ENCODE results near the gene CSPG4. TPM values are rescaled to one million over a fixed set of nuclear protein-coding genes. Genes with fewer than 3 reads are reported as not detected.

The CSPG4 gene
- total and polyA plus RNA-seq, 2 of the 13 experiments (the other 11 are each of a cell fraction or from before 2014, with no cell fraction given), result 0.01 to 0.04 TPM

DNA sequence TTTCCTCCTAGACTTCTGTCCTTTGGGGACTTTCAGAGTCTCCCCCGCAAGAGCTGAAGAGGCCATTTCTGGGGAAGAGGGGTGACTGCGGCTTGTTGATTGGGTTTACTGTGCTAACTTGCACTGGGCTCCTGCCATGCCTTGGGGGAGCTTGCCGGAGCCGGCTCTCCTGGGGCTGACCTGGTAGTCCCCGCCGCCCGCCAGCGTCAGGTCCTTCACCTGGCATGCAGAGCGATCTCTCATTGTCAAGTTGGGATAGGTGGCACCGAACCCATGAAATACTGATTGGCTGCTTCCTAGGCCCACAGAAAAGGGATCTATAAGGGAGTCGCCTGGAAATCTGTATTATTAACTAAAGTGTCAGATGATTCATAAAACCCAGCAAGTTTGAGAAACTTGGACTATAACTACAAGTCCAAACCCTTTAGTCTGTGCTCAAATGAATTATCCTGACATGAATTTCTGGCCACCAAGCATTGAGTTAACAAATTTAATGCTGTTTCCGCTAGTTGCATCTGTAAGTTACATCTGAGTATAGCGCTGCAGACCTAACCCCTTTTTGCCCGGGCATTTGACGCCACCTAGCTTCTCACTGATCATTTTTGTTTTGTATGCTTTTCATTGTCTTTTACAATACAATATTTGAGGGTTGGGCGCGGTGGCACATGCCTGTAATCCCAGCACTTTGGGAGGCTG lies 72.0 kb downstream of the CSPG4 start (continued):
- TF ChIP-seq JUNB (CRISPR knock-in tag; IDR thresholded peaks at IDR 0.05; ENCODE audit: borderline replicate concordance) (no peak), ZNF12 (CRISPR knock-in tag; IDR thresholded peaks at IDR 0.05) (peak; percentile 88), SMC3 (IDR thresholded peaks at IDR 0.05; ENCODE audit: low read length) (0 out of 2 replicates have a peak, but pooled peaks have one; percentile 5), ZNF326 (CRISPR knock-in tag; IDR thresholded peaks at IDR 0.05; ENCODE audit: borderline replicate concordance) (no peak), ZNF747 (CRISPR knock-in tag; IDR thresholded peaks at IDR 0.05; ENCODE audit: borderline replicate concordance) (no peak), MAF1 (CRISPR knock-in tag; IDR thresholded peaks at IDR 0.05; ENCODE audit: borderline replicate concordance) (no peak), MAFK (conservative IDR thresholded peaks at IDR 0.05 in 1 of 2, IDR thresholded peaks at IDR 0.05 in 1 of 2; ENCODE audit: low read length in 2 of 2) (no peak), KDM5B (CRISPR knock-in tag; IDR thresholded peaks at IDR 0.05; ENCODE audit: borderline replicate concordance) (no peak), SAFB2 (CRISPR knock-in tag; IDR thresholded peaks at IDR 0.05; ENCODE audit: borderline replicate concordance, low read depth) (no peak)
- TF ChIP-seq, protein P1, sequence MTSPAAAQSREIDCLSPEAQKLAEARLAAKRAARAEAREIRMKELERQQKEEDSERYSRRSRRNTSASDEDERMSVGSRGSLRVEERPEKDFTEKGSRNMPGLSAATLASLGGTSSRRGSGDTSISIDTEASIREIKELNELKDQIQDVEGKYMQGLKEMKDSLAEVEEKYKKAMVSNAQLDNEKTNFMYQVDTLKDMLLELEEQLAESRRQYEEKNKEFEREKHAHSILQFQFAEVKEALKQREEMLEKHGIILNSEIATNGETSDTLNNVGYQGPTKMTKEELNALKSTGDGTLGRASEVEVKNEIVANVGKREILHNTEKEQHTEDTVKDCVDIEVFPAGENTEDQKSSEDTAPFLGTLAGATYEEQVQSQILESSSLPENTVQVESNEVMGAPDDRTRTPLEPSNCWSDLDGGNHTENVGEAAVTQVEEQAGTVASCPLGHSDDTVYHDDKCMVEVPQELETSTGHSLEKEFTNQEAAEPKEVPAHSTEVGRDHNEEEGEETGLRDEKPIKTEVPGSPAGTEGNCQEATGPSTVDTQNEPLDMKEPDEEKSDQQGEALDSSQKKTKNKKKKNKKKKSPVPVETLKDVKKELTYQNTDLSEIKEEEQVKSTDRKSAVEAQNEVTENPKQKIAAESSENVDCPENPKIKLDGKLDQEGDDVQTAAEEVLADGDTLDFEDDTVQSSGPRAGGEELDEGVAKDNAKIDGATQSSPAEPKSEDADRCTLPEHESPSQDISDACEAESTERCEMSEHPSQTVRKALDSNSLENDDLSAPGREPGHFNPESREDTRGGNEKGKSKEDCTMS (CRISPR knock-in tag; conservative IDR thresholded peaks at IDR 0.05), result no peak
- TF ChIP-seq, protein P2, sequence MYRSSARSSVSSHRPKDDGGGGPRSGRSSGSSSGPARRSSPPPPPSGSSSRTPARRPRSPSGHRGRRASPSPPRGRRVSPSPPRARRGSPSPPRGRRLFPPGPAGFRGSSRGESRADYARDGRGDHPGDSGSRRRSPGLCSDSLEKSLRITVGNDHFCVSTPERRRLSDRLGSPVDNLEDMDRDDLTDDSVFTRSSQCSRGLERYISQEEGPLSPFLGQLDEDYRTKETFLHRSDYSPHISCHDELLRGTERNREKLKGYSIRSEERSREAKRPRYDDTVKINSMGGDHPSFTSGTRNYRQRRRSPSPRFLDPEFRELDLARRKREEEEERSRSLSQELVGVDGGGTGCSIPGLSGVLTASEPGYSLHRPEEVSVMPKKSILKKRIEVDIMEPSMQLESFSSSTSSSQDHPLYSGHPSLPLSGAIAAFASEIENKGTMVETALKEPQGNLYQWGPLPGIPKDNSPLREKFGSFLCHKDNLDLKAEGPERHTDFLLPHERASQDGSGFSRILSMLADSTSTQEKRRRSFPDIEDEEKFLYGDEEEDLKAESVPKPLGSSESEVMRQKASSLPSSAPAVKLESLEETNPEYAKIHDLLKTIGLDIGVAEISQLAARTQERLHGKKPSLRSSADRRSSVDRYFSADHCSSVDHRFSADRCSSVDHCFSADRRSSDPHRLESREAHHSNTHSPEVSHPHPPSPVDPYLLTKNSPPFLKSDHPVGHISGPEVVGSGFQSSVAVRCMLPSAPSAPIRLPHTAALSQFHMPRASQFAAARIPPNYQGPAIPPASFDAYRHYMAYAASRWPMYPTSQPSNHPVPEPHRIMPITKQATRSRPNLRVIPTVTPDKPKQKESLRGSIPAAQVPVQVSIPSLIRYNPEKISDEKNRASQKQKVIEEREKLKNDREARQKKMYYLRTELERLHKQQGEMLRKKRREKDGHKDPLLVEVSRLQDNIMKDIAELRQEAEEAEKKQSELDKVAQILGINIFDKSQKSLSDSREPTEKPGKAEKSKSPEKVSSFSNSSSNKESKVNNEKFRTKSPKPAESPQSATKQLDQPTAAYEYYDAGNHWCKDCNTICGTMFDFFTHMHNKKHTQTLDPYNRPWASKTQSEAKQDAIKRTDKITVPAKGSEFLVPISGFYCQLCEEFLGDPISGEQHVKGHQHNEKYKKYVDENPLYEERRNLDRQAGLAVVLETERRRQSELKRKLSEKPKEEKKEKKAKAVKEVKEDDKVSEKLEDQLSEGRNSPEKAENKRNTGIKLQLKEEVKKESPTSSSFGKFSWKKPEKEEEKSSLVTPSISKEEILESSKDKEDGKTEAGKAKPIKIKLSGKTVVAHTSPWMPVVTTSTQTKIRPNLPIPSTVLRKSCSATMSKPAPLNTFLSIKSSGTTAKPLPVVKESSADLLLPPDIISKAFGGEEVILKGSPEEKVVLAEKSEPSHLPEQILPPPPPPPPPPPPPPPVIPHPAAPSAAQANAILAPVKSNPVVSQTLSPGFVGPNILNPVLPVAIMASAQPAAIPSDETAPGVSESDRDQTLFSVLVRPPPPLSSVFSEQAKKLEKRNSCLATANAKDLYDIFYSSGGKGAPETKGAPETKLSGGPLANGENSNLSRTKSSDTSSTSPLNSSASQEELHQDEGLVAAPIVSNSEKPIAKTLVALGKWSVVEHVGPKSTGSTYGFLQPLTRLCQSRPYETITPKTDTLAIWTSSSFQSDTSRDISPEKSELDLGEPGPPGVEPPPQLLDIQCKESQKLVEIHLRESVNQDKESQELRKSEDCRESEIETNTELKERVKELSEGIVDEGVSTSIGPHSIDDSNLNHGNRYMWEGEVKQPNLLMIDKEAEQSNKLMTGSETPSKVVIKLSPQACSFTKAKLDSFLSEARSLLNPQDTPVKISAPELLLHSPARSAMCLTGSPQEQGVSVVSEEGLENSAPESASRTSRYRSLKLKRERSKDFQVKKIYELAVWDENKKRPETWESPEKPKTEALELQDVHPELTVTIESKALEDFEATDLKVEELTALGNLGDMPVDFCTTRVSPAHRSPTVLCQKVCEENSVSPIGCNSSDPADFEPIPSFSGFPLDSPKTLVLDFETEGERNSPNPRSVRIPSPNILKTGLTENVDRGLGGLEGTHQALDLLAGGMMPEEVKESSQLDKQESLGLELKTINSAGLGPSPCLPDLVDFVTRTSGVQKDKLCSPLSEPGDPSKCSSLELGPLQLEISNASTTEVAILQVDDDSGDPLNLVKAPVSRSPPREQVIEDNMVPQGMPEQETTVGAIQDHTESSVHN (CRISPR knock-in tag; IDR thresholded peaks at IDR 0.05), result no peak
- TF ChIP-seq, protein P3, sequence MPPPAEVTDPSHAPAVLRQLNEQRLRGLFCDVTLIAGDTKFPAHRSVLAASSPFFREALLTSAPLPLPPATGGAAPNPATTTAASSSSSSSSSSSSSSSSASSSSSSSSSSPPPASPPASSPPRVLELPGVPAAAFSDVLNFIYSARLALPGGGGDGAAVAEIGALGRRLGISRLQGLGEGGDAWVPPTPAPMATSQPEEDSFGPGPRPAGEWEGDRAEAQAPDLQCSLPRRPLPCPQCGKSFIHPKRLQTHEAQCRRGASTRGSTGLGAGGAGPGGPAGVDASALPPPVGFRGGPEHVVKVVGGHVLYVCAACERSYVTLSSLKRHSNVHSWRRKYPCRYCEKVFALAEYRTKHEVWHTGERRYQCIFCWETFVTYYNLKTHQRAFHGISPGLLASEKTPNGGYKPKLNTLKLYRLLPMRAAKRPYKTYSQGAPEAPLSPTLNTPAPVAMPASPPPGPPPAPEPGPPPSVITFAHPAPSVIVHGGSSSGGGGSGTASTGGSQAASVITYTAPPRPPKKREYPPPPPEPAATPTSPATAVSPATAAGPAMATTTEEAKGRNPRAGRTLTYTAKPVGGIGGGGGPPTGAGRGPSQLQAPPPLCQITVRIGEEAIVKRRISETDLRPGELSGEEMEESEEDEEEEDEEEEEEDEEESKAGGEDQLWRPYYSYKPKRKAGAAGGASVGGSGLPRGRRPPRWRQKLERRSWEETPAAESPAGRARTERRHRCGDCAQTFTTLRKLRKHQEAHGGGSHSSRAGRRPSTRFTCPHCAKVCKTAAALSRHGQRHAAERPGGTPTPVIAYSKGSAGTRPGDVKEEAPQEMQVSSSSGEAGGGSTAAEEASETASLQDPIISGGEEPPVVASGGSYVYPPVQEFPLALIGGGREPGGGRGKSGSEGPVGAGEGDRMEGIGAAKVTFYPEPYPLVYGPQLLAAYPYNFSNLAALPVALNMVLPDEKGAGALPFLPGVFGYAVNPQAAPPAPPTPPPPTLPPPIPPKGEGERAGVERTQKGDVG (CRISPR knock-in tag; IDR thresholded peaks at IDR 0.05; ENCODE audit: borderline replicate concordance), result no peak
- TF ChIP-seq, protein P4, sequence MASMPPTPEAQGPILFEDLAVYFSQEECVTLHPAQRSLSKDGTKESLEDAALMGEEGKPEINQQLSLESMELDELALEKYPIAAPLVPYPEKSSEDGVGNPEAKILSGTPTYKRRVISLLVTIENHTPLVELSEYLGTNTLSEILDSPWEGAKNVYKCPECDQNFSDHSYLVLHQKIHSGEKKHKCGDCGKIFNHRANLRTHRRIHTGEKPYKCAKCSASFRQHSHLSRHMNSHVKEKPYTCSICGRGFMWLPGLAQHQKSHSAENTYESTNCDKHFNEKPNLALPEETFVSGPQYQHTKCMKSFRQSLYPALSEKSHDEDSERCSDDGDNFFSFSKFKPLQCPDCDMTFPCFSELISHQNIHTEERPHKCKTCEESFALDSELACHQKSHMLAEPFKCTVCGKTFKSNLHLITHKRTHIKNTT (CRISPR knock-in tag; IDR thresholded peaks at IDR 0.05), result no peak

All from HepG2 (cell line).